SK-N-SH (cell line): ENCODE results near the gene KIF5C. TPM values are rescaled to one million over a fixed set of nuclear protein-coding genes. Genes with fewer than 3 reads are reported as not detected.
A peak's percentile ranks its signal among the peaks of the same experiment; 100 is the strongest.

Source experiments
- CTCF ChIA-PET: fragments of 300-600, 350-600 bp; formaldehyde crosslinking; extraction: SDS; loops from one replicate; lab custom pipeline; 2021; lab: Yijun Ruan, JAX
- POLR2A ChIA-PET: fragments of 350-600 bp; sonication (Branson Sonifier 250); formaldehyde crosslinking; extraction: SDS; loops from one replicate; lab custom pipeline; 2020; ENCODE audit warnings: antibody characterized with exemption, inconsistent platforms; lab: Yijun Ruan, JAX
- DNase-seq: peaks from one replicate; pipeline ENCODE4 v3.0.0; 2012
- H2AFZ ChIP-seq: fragments of 200-600 bp; sonication (generic); 2 replicates; pipeline ENCODE4 v1.8.1; 2016; ENCODE audit warnings: antibody characterized with exemption, mild to moderate bottlenecking, low read depth
- H3F3A ChIP-seq: fragments of 200-600 bp; sonication (generic); replicated peaks from 2 replicates; pipeline ENCODE3; 2016; ENCODE audit warnings: antibody characterized with exemption, mild to moderate bottlenecking; ENCODE audit not compliant: insufficient read depth
- H3K27ac ChIP-seq, 2 experiments: fragments of 200-500 bp in 1 of 2; fragments of 200-600 bp in 1 of 2; sonication (Bioruptor generic) in 1 of 2; sonication (generic), shearing (Covaris generic) in 1 of 2; 2 replicates each; pipeline versions ENCODE4 v1.5.1 to v1.6.1; 2014 to 2016; ENCODE audit warnings: low read depth in 2 of 2, inconsistent platforms in 1 of 2, low read length in 1 of 2, mild to moderate bottlenecking in 1 of 2, mixed read lengths in 1 of 2
- H3K27me3 ChIP-seq: fragments of 200-600 bp; sonication (generic), shearing (Covaris generic); 2 replicates; pipeline ENCODE4 v1.6.1; 2016; ENCODE audit warnings: mixed run types; ENCODE audit not compliant: insufficient read depth
- H3K36me3 ChIP-seq, 2 experiments: fragments of 200-500 bp in 1 of 2; fragments of 200-600 bp in 1 of 2; sonication (Bioruptor generic) in 1 of 2; sonication (generic) in 1 of 2; replicated peaks in 1 of 2; 2 replicates each; pipeline versions ENCODE3 to v1.5.1; 2014 to 2016; ENCODE audit warnings: low read length in 1 of 2, mild to moderate bottlenecking in 1 of 2; ENCODE audit not compliant: insufficient read depth in 2 of 2, control insufficient read depth in 1 of 2
- H3K4me1 ChIP-seq, 2 experiments: fragments of 200-500 bp in 1 of 2; fragments of 200-600 bp in 1 of 2; sonication (Bioruptor generic) in 1 of 2; sonication (generic), shearing (Covaris generic) in 1 of 2; 2 replicates each; pipeline versions ENCODE4 v1.5.1 to v1.6.1; 2014 to 2016; ENCODE audit warnings: low read depth in 1 of 2, low read length in 1 of 2, mixed run types in 1 of 2; ENCODE audit not compliant: insufficient read depth in 2 of 2, control insufficient read depth in 1 of 2
- H3K4me2 ChIP-seq: fragments of 200-600 bp; sonication (generic), shearing (Covaris generic); 2 replicates; pipeline ENCODE4 v1.6.1; 2017; ENCODE audit warnings: mixed run types
- H3K4me3 ChIP-seq, 2 experiments: fragments of 200-500 bp in 1 of 2; fragments of 200-600 bp in 1 of 2; sonication (Bioruptor generic) in 1 of 2; sonication (generic), shearing (Covaris generic) in 1 of 2; 2 replicates each; pipeline versions ENCODE4 v1.5.1 to v1.8.1; 2014 to 2016; ENCODE audit warnings: low read depth in 2 of 2, inconsistent platforms in 1 of 2, low read length in 1 of 2, mild to moderate bottlenecking in 1 of 2, mixed read lengths in 1 of 2, moderate library complexity in 1 of 2
- H3K79me2 ChIP-seq: fragments of 200-600 bp; sonication (generic); 2 replicates; pipeline ENCODE4 v1.8.1; 2017; ENCODE audit warnings: mild to moderate bottlenecking; ENCODE audit not compliant: insufficient read depth
- H3K9ac ChIP-seq: fragments of 200-600 bp; sonication (generic); 2 replicates; pipeline ENCODE4 v1.6.1; 2017; ENCODE audit warnings: mixed run types
- H3K9me2 ChIP-seq: fragments of 200-600 bp; sonication (generic); 2 replicates; pipeline ENCODE4 v1.6.1; 2017; ENCODE audit warnings: mixed run types
- H3K9me3 ChIP-seq: fragments of 200-600 bp; sonication (generic); 2 replicates; pipeline ENCODE4 v1.6.1; 2017; ENCODE audit warnings: mixed run types, mild to moderate bottlenecking, moderate library complexity
- H4K20me1 ChIP-seq: fragments of 200-600 bp; sonication (generic); 2 replicates; pipeline ENCODE4 v1.6.1; 2017; ENCODE audit warnings: mild to moderate bottlenecking, mixed run types; ENCODE audit not compliant: insufficient read depth
- EP300 ChIP-seq, 2 experiments: IDR thresholded peaks; 2 replicates each; pipeline versions ENCODE4 v1.4.0 to v1.6.1; 2012; ENCODE audit warnings: borderline replicate concordance in 1 of 2, low read depth in 1 of 2, low read length in 1 of 2
- FOSL2 ChIP-seq: IDR thresholded peaks from 2 replicates; pipeline ENCODE4 v1.4.0; 2012; ENCODE audit warnings: low read depth, mild to moderate bottlenecking, moderate library complexity, borderline replicate concordance
- FOXM1 ChIP-seq: IDR thresholded peaks from 2 replicates; pipeline ENCODE4 v1.4.0; 2012; ENCODE audit warnings: low read depth, mild to moderate bottlenecking
- PBX3 ChIP-seq: IDR thresholded peaks from 2 replicates; pipeline ENCODE4; 2012
- REST ChIP-seq: IDR thresholded peaks from 2 replicates; pipeline ENCODE4 v1.6.1; 2012; ENCODE audit warnings: mild to moderate bottlenecking, low read depth, low read length, moderate library complexity
- TAF1 ChIP-seq: IDR thresholded peaks from 2 replicates; pipeline ENCODE4 v1.6.1; 2012; ENCODE audit warnings: low read depth, mild to moderate bottlenecking, low read length, moderate library complexity, borderline replicate concordance
- TCF12 ChIP-seq: IDR thresholded peaks from 2 replicates; pipeline ENCODE4 v1.4.0; 2012
- WGBS: methylation state at CpG from one replicate; pipeline ENCODE4 v1.1.6; 2017; ENCODE audit warnings: low lambda C conversion rate; 5-methylcytosine and 5-hydroxymethylcytosine counted together
- polyA plus RNA-seq, 3 experiments: library from polyadenylated mRNA; depleted of rRNA; stranded (reverse); fragments of >200 nt; gene quantifications; 2 replicates each; pipeline ENCODE4 v1.2.3, GENCODE V29; 2012

The KIF5C gene
- polyA plus RNA-seq, 1 of the 3 experiments (the other 2 are of a cell fraction), result 3.9 TPM

- TF ChIP-seq FOXM1, result no peak
Observed at GRCh38 chr2:148932536-148932935, 57.5 kb downstream of the KIF5C start (continued).

DNA sequence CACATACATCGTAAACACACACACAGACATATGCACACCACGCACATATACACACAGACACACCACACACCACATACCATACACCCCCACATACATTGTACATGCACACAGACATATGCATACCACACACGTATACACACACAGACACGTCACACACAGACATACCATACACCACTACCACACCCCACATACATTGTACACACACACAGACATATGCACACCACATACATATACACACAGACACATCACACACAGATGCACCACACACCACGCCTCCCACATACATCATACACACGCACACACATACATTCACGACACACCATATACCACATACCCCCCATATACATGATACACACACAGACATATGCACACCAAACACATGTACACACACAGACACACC is 58.4 kb downstream of the KIF5C start:
- no peaks in the 10 kb centered on the region for H4K20me1 ChIP-seq
- H3K4me1 ChIP-seq, result peaks cover 0 to 2% of the 10 kb centered on the region in 2 experiments; a peak in 1 of 4 replicates
- H3K4me2 ChIP-seq, result no peak overlapping the region
- no peak overlapping the region for H3K27ac ChIP-seq
- DNase-seq, result no peak
- no peaks in the 10 kb centered on the region for H3K9me3 ChIP-seq
- H3K36me3 ChIP-seq, result no peaks in the 10 kb centered on the region
- H3K27me3 ChIP-seq, result no peaks in the 10 kb centered on the region
- POLR2A ChIA-PET, result no interaction called here
- H2AFZ ChIP-seq, result no peak overlapping the region
- no peak overlapping the region for H3K9ac ChIP-seq
- CTCF ChIA-PET, result no interaction called here
- no peak overlapping the region for H3K4me3 ChIP-seq
- H3K79me2 ChIP-seq, result no peaks in the 10 kb centered on the region
- H3F3A ChIP-seq, result peaks cover 4% of the 10 kb centered on the region
- 88% methylated on average over 7 of the region's 7 CpGs for WGBS
- no peaks in the 10 kb centered on the region for H3K9me2 ChIP-seq
- no peak for TF ChIP-seq REST
- no peak for TF ChIP-seq TAF1

GRCh38 chr2:148935791-148936190 is 60.8 kb downstream of the KIF5C start:
- Histone ChIP-seq H2AFZ (no peak overlapping the region), H3K27ac (peak overlapping the region in 1 of 2 experiments; percentile 6; a peak in 1 of 4 replicates), H3K79me2 (no peaks in the 10 kb centered on the region), H3K9me3 (no peaks in the 10 kb centered on the region), H3K4me3 (no peak overlapping the region), H3K9ac (no peak overlapping the region), H3F3A (peaks cover 4% of the 10 kb centered on the region), H3K27me3 (no peaks in the 10 kb centered on the region), H3K9me2 (no peaks in the 10 kb centered on the region), H3K4me1 (peaks cover 0 to 3% of the 10 kb centered on the region in 2 experiments; a peak in 1 of 4 replicates), H3K4me2 (0 out of 2 replicates have a peak overlapping the region, but pooled peaks have one; percentile 7), H3K36me3 (no peaks in the 10 kb centered on the region), H4K20me1 (no peaks in the 10 kb centered on the region)
- CTCF ChIA-PET, result interaction anchor here (1.2 kb wide), 2 partner anchors 11 to 12 kb away, joined by 4 read pairs; no protein-coding TSS in a partner anchor
- 55% methylated on average over 5 of the region's 5 CpGs for WGBS
- POLR2A ChIA-PET, result interaction anchor here (0.6 kb wide), 1 partner anchor 26 kb away, joined by 3 read pairs; no protein-coding TSS in a partner anchor
- no peak for DNase-seq
- TF ChIP-seq FOSL2 (no peak), TCF12 (peak; percentile 54), PBX3 (peak; percentile 82), EP300 (IDR thresholded peaks at IDR 0.05; ENCODE audit: borderline replicate concordance in 1 of 2, low read depth in 1 of 2, low read length in 1 of 2) (peak in 1 of 2 experiments; percentile 61; a peak in 1 of 4 replicates)
- TF ChIP-seq, all 33 proteins: peak for 3
